Esophagus squamous epithelium (tissue), 5 donors: ENCODE data around the gene IFI27L1. TPM values are rescaled to one million over a fixed set of nuclear protein-coding genes. Genes with fewer than 3 reads are reported as not detected.
A peak's percentile ranks its signal among the peaks of the same experiment; 100 is the strongest.

Experiments
- DNase-seq: peaks from one replicate; lab custom pipeline; 2025; lab: John Stamatoyannopoulos, UW
- H3K27ac ChIP-seq, 4 donors: fragments of 200-600 bp; sonication (generic); one replicate each; pipeline ENCODE4 v1.5.1; 2016 to 2019; ENCODE audit warnings: mild to moderate bottlenecking in 1 of 4
- H3K27me3 ChIP-seq, 4 donors: fragments of 200-600 bp; sonication (generic); 1 replicate in 3 of 4; 2 replicates in 1 of 4; pipeline versions ENCODE4 v1.5.1 to v1.6.0; 2017 to 2021; ENCODE audit warnings: antibody characterized with exemption in 1 of 4
- H3K36me3 ChIP-seq, 3 donors: fragments of 200-600 bp; sonication (generic); one replicate each; pipeline ENCODE4 v1.5.1; 2016 to 2019
- H3K4me1 ChIP-seq, 3 donors: fragments of 200-600 bp; sonication (generic); one replicate each; pipeline ENCODE4 v1.5.1; 2017 to 2019
- H3K4me3 ChIP-seq, 4 donors: fragments of 200-600 bp; sonication (generic); 1 replicate in 3 of 4; 2 replicates in 1 of 4; pipeline ENCODE4 v1.5.1; 2016 to 2019; ENCODE audit warnings: mild to moderate bottlenecking in 2 of 4, moderate library complexity in 1 of 4
- H3K9me3 ChIP-seq, 3 donors: fragments of 200-600 bp; sonication (generic); one replicate each; pipeline ENCODE4 v1.5.1; 2016 to 2019
- CTCF ChIP-seq, 6 experiments: fragments of 450-650 bp in 4 of 6; fragments of 200-600 bp in 2 of 6; sonication (generic) in 2 of 6; IDR thresholded peaks; one replicate each; pipeline ENCODE4 v1.5.1; 2016 to 2019; ENCODE audit warnings: antibody characterized with exemption in 6 of 6, mild to moderate bottlenecking in 4 of 6, moderate library complexity in 4 of 6
- POLR2A ChIP-seq, 4 donors: fragments of 450-650 bp; IDR thresholded peaks; one replicate each; pipeline ENCODE4 v1.6.1; 2017; ENCODE audit warnings: antibody characterized with exemption in 4 of 4, mild to moderate bottlenecking in 4 of 4, moderate library complexity in 3 of 4
- WGBS, 2 donors: methylation state at CpG; one replicate each; pipeline ENCODE4 v1.1.5; 2018; 5-methylcytosine and 5-hydroxymethylcytosine counted together
- intact Hi-C: fragments of 100-400 bp; cut with DNase I; formaldehyde crosslinking; loops from one replicate; pipeline ENCODE4 v1.15.0; 2022
- total RNA-seq, 4 donors: library from RNA; depleted of rRNA; stranded (reverse); fragments of >200 nt; gene quantifications; one replicate each; pipeline ENCODE4 v1.1.0, GENCODE V29; 2016
- donor health status: DM: yes; HTN: yes; CAD: no.

IFI27L1 gene
- total RNA-seq, 4 donors from 2014 or later: 1.9 to 12.5 (median 8.6) TPM

- intact Hi-C loops: loop anchor here (5.0 kb wide), 2 partner anchors 83 to 103 kb away; no protein-coding TSS in a partner anchor
- no peaks in the 10 kb centered on the region for H3K9me3 ChIP-seq
- no peak for TF ChIP-seq POLR2A (IDR thresholded peaks at IDR 0.05)
- TF ChIP-seq CTCF (IDR thresholded peaks at IDR 0.05): no peak
- no peaks in the 10 kb centered on the region for H3K36me3 ChIP-seq
- 71 to 82% methylated on average over 4 of the region's 4 CpGs for WGBS, 2 donors
- H3K4me3 ChIP-seq: no peak overlapping the region
- H3K27me3 ChIP-seq: peaks cover 0 to 11% (median 0%) of the 10 kb centered on the region in 4 donors
- peaks cover 0 to under 1% (median 0%) of the 10 kb centered on the region in 3 donors for H3K4me1 ChIP-seq
- H3K27ac ChIP-seq: no peak overlapping the region
- DNase-seq: no peak
These were observed 54.4 kb downstream of the IFI27L1 start for GRCh38 chr14:94135476-94135875.

GRCh38 chr14:94136575-94137331 lies 55.6 kb downstream of the IFI27L1 start:
- no peak overlapping the region for H3K27ac ChIP-seq
- intact Hi-C loops: loop anchor here (5.0 kb wide), 2 partner anchors 84 to 104 kb away; no protein-coding TSS in a partner anchor
- DNase-seq: peak; percentile 26
- H3K4me3 ChIP-seq: no peak overlapping the region
- 32 to 37% methylated on average over 12 to 16 of the region's 18 CpGs for WGBS, 2 donors
- TF ChIP-seq POLR2A (IDR thresholded peaks at IDR 0.05): no peak
- TF ChIP-seq CTCF (IDR thresholded peaks at IDR 0.05): peak; percentile 87 to 99 (median 97)
- peaks cover 0 to 11% (median 0%) of the 10 kb centered on the region in 4 donors for H3K27me3 ChIP-seq
- H3K36me3 ChIP-seq: no peaks in the 10 kb centered on the region
- H3K4me1 ChIP-seq: no peaks in the 10 kb centered on the region
- no peaks in the 10 kb centered on the region for H3K9me3 ChIP-seq

- intact Hi-C loops: loop anchor here (5.0 kb wide), 2 partner anchors 86 to 106 kb away; no protein-coding TSS in a partner anchor
- no peak for TF ChIP-seq POLR2A (IDR thresholded peaks at IDR 0.05)
- no peak for TF ChIP-seq CTCF (IDR thresholded peaks at IDR 0.05)
- no peak overlapping the region for H3K4me3 ChIP-seq
- WGBS, 2 donors: 83 to 90% methylated on average over 8 to 9 of the region's 9 CpGs
- H3K4me1 ChIP-seq: no peaks in the 10 kb centered on the region
- no peaks in the 10 kb centered on the region for H3K36me3 ChIP-seq
- no peak overlapping the region for H3K27ac ChIP-seq
- peaks cover 0 to 11% (median 0%) of the 10 kb centered on the region in 4 donors for H3K27me3 ChIP-seq
- H3K9me3 ChIP-seq: no peaks in the 10 kb centered on the region
- no peak for DNase-seq
These were observed 57.1 kb downstream of the IFI27L1 start for GRCh38 chr14:94138251-94138650.

- DNase-seq: no peak
- Histone ChIP-seq H3K36me3 (no peaks in the 10 kb centered on the region), H3K4me3 (no peak overlapping the region), H3K27ac (no peak overlapping the region), H3K4me1 (no peaks in the 10 kb centered on the region), H3K9me3 (no peaks in the 10 kb centered on the region), H3K27me3 (peaks cover 0 to 11% (median 0%) of the 10 kb centered on the region in 4 donors)
- TF ChIP-seq POLR2A (IDR thresholded peaks at IDR 0.05): no peak
- TF ChIP-seq CTCF (IDR thresholded peaks at IDR 0.05): no peak
- 70 to 76% methylated on average over 5 of the region's 5 CpGs for WGBS, 2 donors
- intact Hi-C loops: loop anchor here (5.0 kb wide), 2 partner anchors 87 to 107 kb away; no protein-coding TSS in a partner anchor
These were observed 57.9 kb downstream of the IFI27L1 start for GRCh38 chr14:94139006-94139405.

GRCh38 chr14:94139421-94139820 lies 58.3 kb downstream of the IFI27L1 start:
- H3K36me3 ChIP-seq: no peaks in the 10 kb centered on the region
- intact Hi-C loops: loop anchor here (5.0 kb wide), 2 partner anchors 87 to 107 kb away; no protein-coding TSS in a partner anchor
- no peaks in the 10 kb centered on the region for H3K9me3 ChIP-seq
- no peak overlapping the region for H3K4me3 ChIP-seq
- H3K4me1 ChIP-seq: no peaks in the 10 kb centered on the region
- WGBS, 2 donors: 90 to 92% methylated on average over 2 to 4 of the region's 5 CpGs
- no peak overlapping the region for H3K27ac ChIP-seq
- no peak for DNase-seq
- H3K27me3 ChIP-seq: peaks cover 0 to 11% (median 0%) of the 10 kb centered on the region in 4 donors
- TF ChIP-seq POLR2A (IDR thresholded peaks at IDR 0.05) (no peak), CTCF (IDR thresholded peaks at IDR 0.05) (no peak)
